ENCODE data around the gene TMEM231. TPM values are rescaled to one million over a fixed set of nuclear protein-coding genes. Genes with fewer than 3 reads are reported as not detected.

Gene TMEM231
- total and polyA plus RNA-seq, 2 donors from 2014 or later: 8.6 to 13.7 TPM

DNA sequence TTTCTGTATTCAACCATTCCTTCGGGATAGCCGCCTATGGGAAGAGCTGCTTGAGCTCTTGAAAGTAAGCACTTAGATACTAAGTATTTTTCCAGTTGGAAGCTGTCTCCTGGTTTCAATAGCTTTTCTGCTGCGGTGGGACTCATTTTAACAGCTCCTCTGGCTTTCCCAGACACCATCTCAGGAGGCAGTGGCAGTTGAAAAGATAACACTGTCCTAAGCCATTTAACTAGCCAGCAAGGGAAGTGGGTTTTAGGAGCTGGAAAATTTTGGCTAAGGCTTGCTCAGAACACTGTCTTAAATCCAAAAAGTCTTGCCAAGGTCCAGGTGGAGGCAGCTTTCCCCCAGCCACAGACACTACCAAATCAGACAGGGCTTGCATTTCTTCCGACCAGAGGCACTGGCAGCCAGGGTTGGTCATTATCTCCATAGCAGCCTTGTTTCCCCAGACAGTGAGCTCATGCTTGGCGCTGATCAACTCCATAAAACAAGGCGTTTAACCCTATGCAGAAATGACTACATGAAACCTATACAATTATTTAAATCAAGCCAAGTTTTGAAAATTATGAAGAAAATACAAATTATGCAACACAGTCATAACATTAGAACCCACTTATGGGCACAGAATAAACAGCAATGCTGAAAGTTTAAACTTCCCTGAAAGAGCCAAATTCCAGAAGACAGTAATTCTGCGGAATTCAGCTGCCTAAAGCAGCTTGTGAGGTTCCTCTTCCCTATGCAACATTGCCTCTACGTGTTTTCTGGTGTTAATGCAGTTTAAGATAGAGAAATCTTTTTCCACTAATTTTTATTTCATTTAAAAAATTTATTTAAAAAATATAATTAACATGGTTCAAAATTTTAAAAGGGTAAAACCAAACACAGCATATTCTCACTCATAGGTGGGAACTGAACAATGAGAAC lies 35.1 kb upstream of the TMEM231 start:
- no peak for FAIRE-seq
- Histone ChIP-seq H3K4me1 (ENCODE audit: control insufficient read depth in 2 of 3, insufficient read depth in 2 of 3, low read depth in 1 of 3, low read length in 3 of 3) (no peaks in the 10 kb centered on the region), H3K9ac (ENCODE audit: low read length in 3 of 3) (no peak overlapping the region), H3K27me3 (ENCODE audit: control insufficient read depth, insufficient read depth, low read length) (no peaks in the 10 kb centered on the region), H3K36me3 (ENCODE audit: control insufficient read depth in 2 of 3, insufficient read depth in 3 of 3, low read length in 3 of 3) (peaks cover 0 to 6% (median 0%) of the 10 kb centered on the region in 3 donors), H3K27ac (ENCODE audit: low read depth in 2 of 2, low read length in 2 of 2) (no peak overlapping the region), H3K9me3 (ENCODE audit: control insufficient read depth in 2 of 3, insufficient read depth in 1 of 3, low read length in 3 of 3) (no peaks in the 10 kb centered on the region), H3K4me3 (ENCODE audit: low read length in 3 of 3) (no peak overlapping the region)
- TF ChIP-seq, protein P1, sequence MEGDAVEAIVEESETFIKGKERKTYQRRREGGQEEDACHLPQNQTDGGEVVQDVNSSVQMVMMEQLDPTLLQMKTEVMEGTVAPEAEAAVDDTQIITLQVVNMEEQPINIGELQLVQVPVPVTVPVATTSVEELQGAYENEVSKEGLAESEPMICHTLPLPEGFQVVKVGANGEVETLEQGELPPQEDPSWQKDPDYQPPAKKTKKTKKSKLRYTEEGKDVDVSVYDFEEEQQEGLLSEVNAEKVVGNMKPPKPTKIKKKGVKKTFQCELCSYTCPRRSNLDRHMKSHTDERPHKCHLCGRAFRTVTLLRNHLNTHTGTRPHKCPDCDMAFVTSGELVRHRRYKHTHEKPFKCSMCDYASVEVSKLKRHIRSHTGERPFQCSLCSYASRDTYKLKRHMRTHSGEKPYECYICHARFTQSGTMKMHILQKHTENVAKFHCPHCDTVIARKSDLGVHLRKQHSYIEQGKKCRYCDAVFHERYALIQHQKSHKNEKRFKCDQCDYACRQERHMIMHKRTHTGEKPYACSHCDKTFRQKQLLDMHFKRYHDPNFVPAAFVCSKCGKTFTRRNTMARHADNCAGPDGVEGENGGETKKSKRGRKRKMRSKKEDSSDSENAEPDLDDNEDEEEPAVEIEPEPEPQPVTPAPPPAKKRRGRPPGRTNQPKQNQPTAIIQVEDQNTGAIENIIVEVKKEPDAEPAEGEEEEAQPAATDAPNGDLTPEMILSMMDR (IDR thresholded peaks at IDR 0.05; ENCODE audit: borderline replicate concordance, extremely low read depth, insufficient read depth): no peak
- intact Hi-C loops (cut with DNase I): no loop called here
- peak in 1 of 5 donors; percentile 39 for DNase-seq

DNA sequence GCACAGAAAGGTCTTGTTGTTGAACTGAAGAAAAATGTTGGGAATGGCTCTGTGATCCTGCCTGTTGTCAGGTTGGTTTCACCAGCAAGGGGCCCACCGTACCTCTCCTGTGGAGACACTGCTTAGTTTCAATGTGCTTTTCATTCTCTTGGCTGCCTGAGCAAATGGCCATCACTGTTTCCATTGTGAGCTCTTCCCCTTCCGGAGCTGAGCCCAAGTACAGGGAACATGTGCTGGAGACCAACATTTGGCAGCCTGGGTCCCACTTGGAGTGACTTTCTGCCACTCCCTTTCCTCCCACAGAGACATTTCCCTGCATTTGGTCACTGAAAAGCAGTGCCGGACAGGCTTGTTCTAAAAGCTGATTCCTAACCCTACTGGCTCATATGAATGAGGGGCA lies 33.3 kb upstream of the TMEM231 start:
- FAIRE-seq (no peak), DNase-seq (no peak)
- Histone ChIP-seq H3K9ac (ENCODE audit: low read length in 3 of 3) (no peak overlapping the region), H3K27ac (ENCODE audit: low read depth in 2 of 2, low read length in 2 of 2) (no peak overlapping the region), H3K4me1 (ENCODE audit: control insufficient read depth in 2 of 3, insufficient read depth in 2 of 3, low read depth in 1 of 3, low read length in 3 of 3) (no peaks in the 10 kb centered on the region), H3K36me3 (ENCODE audit: control insufficient read depth in 2 of 3, insufficient read depth in 3 of 3, low read length in 3 of 3) (peaks cover 0 to 6% (median 0%) of the 10 kb centered on the region in 3 donors), H3K27me3 (ENCODE audit: control insufficient read depth, insufficient read depth, low read length) (no peaks in the 10 kb centered on the region), H3K4me3 (ENCODE audit: low read length in 3 of 3) (no peak overlapping the region), H3K9me3 (ENCODE audit: control insufficient read depth in 2 of 3, insufficient read depth in 1 of 3, low read length in 3 of 3) (no peaks in the 10 kb centered on the region)
- intact Hi-C loops (cut with DNase I): no loop called here
- TF ChIP-seq, protein P1 (IDR thresholded peaks at IDR 0.05; ENCODE audit: borderline replicate concordance, extremely low read depth, insufficient read depth): no peak

DNA sequence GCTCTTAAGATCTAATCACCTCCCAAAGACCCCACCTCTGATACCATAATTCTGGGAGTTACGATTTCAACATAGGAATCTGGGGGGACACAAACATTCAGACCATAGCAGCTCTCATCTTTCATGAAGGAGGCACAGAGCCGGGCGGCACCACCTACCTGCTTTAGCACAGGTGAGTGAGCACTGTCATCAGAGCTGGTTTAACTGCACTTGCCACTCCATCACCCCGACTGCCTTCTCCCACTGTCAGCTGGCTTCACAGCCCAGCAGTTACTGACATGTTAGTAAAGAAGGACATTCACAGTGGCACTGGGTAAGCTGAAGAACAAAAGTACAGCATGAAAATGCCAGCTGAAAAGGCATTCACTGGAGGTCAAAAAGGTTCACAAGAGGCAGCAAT lies 32.7 kb upstream of the TMEM231 start:
- H3K4me1 ChIP-seq (ENCODE audit: control insufficient read depth in 2 of 3, insufficient read depth in 2 of 3, low read depth in 1 of 3, low read length in 3 of 3): no peaks in the 10 kb centered on the region
- no peaks in the 10 kb centered on the region for H3K9me3 ChIP-seq (ENCODE audit: control insufficient read depth in 2 of 3, insufficient read depth in 1 of 3, low read length in 3 of 3)
- no peak overlapping the region for H3K27ac ChIP-seq (ENCODE audit: low read depth in 2 of 2, low read length in 2 of 2)
- FAIRE-seq (no peak), DNase-seq (peak in 1 of 5 donors; percentile 18)
- intact Hi-C loops (cut with DNase I): no loop called here
- no peak overlapping the region for H3K4me3 ChIP-seq (ENCODE audit: low read length in 3 of 3)
- peaks cover 0 to 6% (median 0%) of the 10 kb centered on the region in 3 donors for H3K36me3 ChIP-seq (ENCODE audit: control insufficient read depth in 2 of 3, insufficient read depth in 3 of 3, low read length in 3 of 3)
- TF ChIP-seq, protein P1 (IDR thresholded peaks at IDR 0.05; ENCODE audit: borderline replicate concordance, extremely low read depth, insufficient read depth): no peak
- no peaks in the 10 kb centered on the region for H3K27me3 ChIP-seq (ENCODE audit: control insufficient read depth, insufficient read depth, low read length)
- no peak overlapping the region for H3K9ac ChIP-seq (ENCODE audit: low read length in 3 of 3)

Data from kidney (tissue), 14 donors.